ENCODE data around the gene HPCA.
A peak's percentile ranks its signal among the peaks of the same experiment; 100 is the strongest.

- TF ChIP-seq CTCF (IDR thresholded peaks at IDR 0.05) (peak; percentile 82 to 96 (median 91)), POLR2A (IDR thresholded peaks at IDR 0.05) (no peak)
Observed at GRCh38 chr1:32876341-32877210, 9.7 kb upstream of the HPCA start.
